ENCODE results near the gene SLC24A4. TPM values are rescaled to one million over a fixed set of nuclear protein-coding genes. Genes with fewer than 3 reads are reported as not detected.

The SLC24A4 gene, protein sequence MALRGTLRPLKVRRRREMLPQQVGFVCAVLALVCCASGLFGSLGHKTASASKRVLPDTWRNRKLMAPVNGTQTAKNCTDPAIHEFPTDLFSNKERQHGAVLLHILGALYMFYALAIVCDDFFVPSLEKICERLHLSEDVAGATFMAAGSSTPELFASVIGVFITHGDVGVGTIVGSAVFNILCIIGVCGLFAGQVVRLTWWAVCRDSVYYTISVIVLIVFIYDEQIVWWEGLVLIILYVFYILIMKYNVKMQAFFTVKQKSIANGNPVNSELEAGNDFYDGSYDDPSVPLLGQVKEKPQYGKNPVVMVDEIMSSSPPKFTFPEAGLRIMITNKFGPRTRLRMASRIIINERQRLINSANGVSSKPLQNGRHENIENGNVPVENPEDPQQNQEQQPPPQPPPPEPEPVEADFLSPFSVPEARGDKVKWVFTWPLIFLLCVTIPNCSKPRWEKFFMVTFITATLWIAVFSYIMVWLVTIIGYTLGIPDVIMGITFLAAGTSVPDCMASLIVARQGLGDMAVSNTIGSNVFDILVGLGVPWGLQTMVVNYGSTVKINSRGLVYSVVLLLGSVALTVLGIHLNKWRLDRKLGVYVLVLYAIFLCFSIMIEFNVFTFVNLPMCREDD
- total RNA-seq, result under 1 TPM; 0.09 to 0.25 TPM
- long read RNA-seq, result 0 reads

GRCh38 chr14:92323011-92323915 lies at the start of gene SLC24A4:
SLC24A4 (plus strand) TSS chr14:92323165; CDS start chr14:92323831, 666 bp downstream.
- DNase-seq (no peak), ATAC-seq (no peak)
- intact Hi-C loops (cut with DNase I, micrococcal nuclease), result no loop called here

DNA sequence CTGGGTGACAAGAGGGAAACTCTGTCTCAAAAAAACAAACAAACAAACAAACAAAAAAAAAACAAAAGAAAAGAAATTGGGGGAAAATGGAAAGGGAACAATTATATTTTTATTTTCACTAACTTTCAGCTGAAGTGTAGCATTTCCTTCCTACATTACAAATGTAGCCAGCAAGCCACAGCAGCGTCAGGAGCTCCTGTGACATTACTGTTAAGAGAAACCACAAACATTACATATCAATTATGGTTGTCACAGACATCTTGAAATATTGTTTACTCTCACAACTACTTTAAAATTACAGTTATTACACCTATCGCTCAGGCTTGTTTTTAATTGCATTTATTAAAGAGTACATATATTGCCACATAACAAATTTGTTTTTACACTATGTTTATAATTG lies 49.8 kb upstream of the SLC24A4 start:
- intact Hi-C loops (cut with DNase I, micrococcal nuclease), result no loop called here
- no peak for ATAC-seq
- no peak for DNase-seq

DNA sequence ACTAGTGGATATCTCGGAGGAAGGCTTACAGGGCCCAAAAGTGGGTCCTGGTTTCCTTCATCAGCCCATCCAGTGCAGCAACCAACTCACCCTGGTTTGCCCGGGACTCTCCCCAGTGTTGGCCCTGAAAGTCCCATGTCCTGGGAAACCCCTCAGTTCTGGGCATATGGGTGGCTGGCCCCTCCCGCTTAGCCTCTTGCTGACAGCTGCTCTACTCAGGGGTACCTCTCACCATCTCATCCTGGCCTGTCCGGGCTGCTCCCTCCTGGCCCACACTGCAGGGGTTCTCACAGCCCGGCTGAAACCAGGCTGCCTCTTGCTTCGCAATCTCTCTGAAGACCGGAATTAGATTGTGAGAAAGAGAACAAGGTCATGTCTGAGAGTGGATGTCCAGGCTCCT lies 48.9 kb upstream of the SLC24A4 start:
- ATAC-seq (no peak), DNase-seq (no peak)
- intact Hi-C loops (cut with DNase I, micrococcal nuclease), result no loop called here

DNA sequence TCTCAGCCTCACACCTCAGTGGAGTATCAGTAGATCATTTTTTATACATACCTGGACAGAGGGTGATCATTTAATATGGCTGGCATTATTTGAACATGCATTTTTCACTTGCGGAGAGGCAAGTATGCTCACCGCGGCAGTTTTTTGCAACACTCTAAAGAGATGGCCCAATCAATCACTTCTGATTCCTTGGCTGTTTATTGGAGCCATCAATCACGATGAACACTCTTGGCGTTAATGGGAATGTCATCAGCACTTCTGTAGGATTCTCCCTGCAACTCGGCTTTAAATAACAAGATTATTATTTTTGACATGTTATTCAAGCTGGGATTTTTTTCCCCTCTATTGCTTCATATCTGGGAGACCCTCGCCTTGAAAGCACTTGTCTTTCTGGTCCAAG lies 46.9 kb upstream of the SLC24A4 start:
- ATAC-seq (no peak), DNase-seq (no peak)
- intact Hi-C loops (cut with DNase I, micrococcal nuclease), result no loop called here

- DNase-seq, result no peak
- intact Hi-C loops (cut with DNase I, micrococcal nuclease), result no loop called here
- ATAC-seq, result no peak
These were observed 45.9 kb upstream of the SLC24A4 start for GRCh38 chr14:92277031-92277430.

GRCh38 chr14:92280554-92281262 lies 42.3 kb upstream of the SLC24A4 start:
- DNase-seq, result no peak
- no peak for ATAC-seq
- intact Hi-C loops (cut with DNase I, micrococcal nuclease), result no loop called here

GRCh38 chr14:92282669-92283068 lies 40.3 kb upstream of the SLC24A4 start:
- no peak for DNase-seq
- intact Hi-C loops (cut with DNase I, micrococcal nuclease), result no loop called here
- ATAC-seq, result no peak

GRCh38 chr14:92285311-92285710 lies 37.7 kb upstream of the SLC24A4 start:
- intact Hi-C loops (cut with DNase I, micrococcal nuclease), result no loop called here
- no peak for DNase-seq
- no peak for ATAC-seq

- intact Hi-C loops (cut with DNase I, micrococcal nuclease), result no loop called here
- no peak for DNase-seq
- no peak for ATAC-seq
These were observed 35.0 kb upstream of the SLC24A4 start for GRCh38 chr14:92287987-92288386.

GRCh38 chr14:92288994-92289660 lies 33.8 kb upstream of the SLC24A4 start:
- no peak for ATAC-seq
- intact Hi-C loops (cut with DNase I, micrococcal nuclease), result no loop called here
- DNase-seq, result no peak

GRCh38 chr14:92292673-92293072 lies 30.3 kb upstream of the SLC24A4 start:
- DNase-seq, result no peak
- no peak for ATAC-seq
- intact Hi-C loops (cut with DNase I, micrococcal nuclease), result no loop called here

DNA sequence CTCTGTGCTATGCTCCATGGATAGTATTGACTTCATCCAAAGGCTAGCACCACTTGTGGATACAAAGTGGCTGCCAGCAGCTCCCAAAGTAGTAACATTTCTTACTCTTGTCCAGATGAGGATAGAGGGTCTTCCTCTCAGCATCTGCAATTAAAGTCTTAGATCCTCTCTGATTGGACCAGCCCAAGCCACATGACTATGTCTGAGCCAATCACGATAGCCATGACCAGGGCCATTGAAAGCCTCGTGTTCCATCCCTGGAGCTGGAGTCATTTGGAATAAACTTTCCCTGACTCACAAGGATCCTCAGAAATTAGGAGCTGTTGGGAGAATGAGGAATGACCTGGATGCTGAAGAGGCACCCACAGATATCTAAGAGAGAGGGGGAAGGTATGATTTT lies 28.5 kb upstream of the SLC24A4 start:
- intact Hi-C loops (cut with DNase I, micrococcal nuclease), result no loop called here
- no peak for ATAC-seq
- DNase-seq, result no peak

DNA sequence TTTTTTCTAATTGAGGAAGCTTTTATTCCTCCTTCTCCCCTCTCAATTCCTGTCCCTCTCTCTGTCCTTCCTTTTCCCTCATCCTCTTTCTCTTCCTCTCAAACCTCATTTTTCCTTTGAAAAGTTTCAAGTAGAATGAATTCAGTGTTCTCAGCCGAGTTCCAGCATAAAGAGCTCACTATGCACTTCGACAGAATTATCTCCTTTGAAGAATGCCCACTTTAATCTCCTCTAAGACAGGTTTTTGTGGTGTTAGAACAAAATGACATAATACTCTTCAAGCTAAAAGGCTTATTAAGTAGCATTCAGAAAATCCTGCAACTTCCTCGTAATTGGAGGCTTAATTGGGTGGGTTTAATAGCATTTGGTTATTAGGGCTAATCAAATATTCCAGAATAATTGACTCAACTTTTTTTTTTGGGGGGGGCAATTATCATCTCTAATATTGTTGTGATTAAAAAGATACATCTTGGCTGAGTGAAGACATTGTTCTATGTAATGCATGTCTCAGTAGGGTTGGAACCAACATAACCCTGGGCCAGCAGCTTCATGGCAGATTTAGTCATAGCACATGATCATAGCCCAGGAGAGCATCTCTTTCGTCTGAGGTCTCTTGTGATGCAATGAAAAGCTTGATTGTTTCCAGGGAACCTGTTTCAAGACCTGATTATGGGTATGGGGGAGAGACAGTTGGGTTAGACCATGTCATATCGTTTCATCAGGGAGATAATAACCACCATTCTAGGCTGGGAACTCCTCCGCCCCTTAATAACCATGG lies 25.0 kb upstream of the SLC24A4 start:
- DNase-seq, result no peak
- intact Hi-C loops (cut with DNase I, micrococcal nuclease), result no loop called here
- no peak for ATAC-seq

DNA sequence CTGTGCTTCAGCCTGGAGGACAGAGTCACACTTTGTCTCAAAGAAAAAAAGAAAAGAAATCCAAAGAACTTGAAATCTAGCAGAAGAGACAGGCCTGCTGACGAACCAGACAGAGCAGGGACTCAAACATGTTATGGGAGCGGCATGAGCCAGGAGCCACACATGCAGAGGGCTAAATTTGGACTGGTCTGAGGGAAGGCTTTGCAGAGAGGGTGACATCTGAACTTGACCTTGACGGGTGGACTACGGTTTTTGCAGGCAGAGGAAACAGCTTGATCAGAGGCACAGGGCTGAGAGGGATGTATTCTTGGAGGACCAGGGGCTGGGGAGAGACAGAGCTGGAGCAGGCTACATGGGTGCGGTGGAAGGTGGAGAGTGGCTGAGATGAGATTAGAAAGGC lies 20.5 kb upstream of the SLC24A4 start:
- intact Hi-C loops (cut with DNase I, micrococcal nuclease), result no loop called here
- ATAC-seq (no peak), DNase-seq (no peak)

- DNase-seq (no peak), ATAC-seq (no peak)
- intact Hi-C loops (cut with DNase I, micrococcal nuclease), result no loop called here
These were observed 14.2 kb upstream of the SLC24A4 start for GRCh38 chr14:92308716-92309115.

- intact Hi-C loops (cut with DNase I, micrococcal nuclease), result no loop called here
- no peak for ATAC-seq
- DNase-seq, result no peak
These were observed 12.9 kb upstream of the SLC24A4 start for GRCh38 chr14:92309968-92310530.

- DNase-seq (no peak), ATAC-seq (no peak)
- intact Hi-C loops (cut with DNase I, micrococcal nuclease), result no loop called here
These were observed 12.1 kb upstream of the SLC24A4 start for GRCh38 chr14:92310776-92311375.
